Esophagus squamous epithelium (tissue), 5 donors: ENCODE data around the gene RPP38. TPM values are rescaled to one million over a fixed set of nuclear protein-coding genes. Genes with fewer than 3 reads are reported as not detected.

Experiments used
- DNase-seq: peaks from one replicate; lab custom pipeline; 2025; lab: John Stamatoyannopoulos, UW
- H3K27ac ChIP-seq, 4 donors: fragments of 200-600 bp; sonication (generic); one replicate each; pipeline ENCODE4 v1.5.1; 2016 to 2019; ENCODE audit warnings: mild to moderate bottlenecking in 1 of 4
- H3K27me3 ChIP-seq, 4 donors: fragments of 200-600 bp; sonication (generic); 1 replicate in 3 of 4; 2 replicates in 1 of 4; pipeline versions ENCODE4 v1.5.1 to v1.6.0; 2017 to 2021; ENCODE audit warnings: antibody characterized with exemption in 1 of 4
- H3K36me3 ChIP-seq, 3 donors: fragments of 200-600 bp; sonication (generic); one replicate each; pipeline ENCODE4 v1.5.1; 2016 to 2019
- H3K4me1 ChIP-seq, 3 donors: fragments of 200-600 bp; sonication (generic); one replicate each; pipeline ENCODE4 v1.5.1; 2017 to 2019
- H3K4me3 ChIP-seq, 4 donors: fragments of 200-600 bp; sonication (generic); 1 replicate in 3 of 4; 2 replicates in 1 of 4; pipeline ENCODE4 v1.5.1; 2016 to 2019; ENCODE audit warnings: mild to moderate bottlenecking in 2 of 4, moderate library complexity in 1 of 4
- H3K9me3 ChIP-seq, 3 donors: fragments of 200-600 bp; sonication (generic); one replicate each; pipeline ENCODE4 v1.5.1; 2016 to 2019
- CTCF ChIP-seq, 6 experiments: fragments of 450-650 bp in 4 of 6; fragments of 200-600 bp in 2 of 6; sonication (generic) in 2 of 6; IDR thresholded peaks; one replicate each; pipeline ENCODE4 v1.5.1; 2016 to 2019; ENCODE audit warnings: antibody characterized with exemption in 6 of 6, mild to moderate bottlenecking in 4 of 6, moderate library complexity in 4 of 6
- POLR2A ChIP-seq, 4 donors: fragments of 450-650 bp; IDR thresholded peaks; one replicate each; pipeline ENCODE4 v1.6.1; 2017; ENCODE audit warnings: antibody characterized with exemption in 4 of 4, mild to moderate bottlenecking in 4 of 4, moderate library complexity in 3 of 4
- WGBS, 2 donors: methylation state at CpG; one replicate each; pipeline ENCODE4 v1.1.5; 2018; 5-methylcytosine and 5-hydroxymethylcytosine counted together
- intact Hi-C: fragments of 100-400 bp; cut with DNase I; formaldehyde crosslinking; loops from one replicate; pipeline ENCODE4 v1.15.0; 2022
- total RNA-seq, 4 donors: library from RNA; depleted of rRNA; stranded (reverse); fragments of >200 nt; gene quantifications; one replicate each; pipeline ENCODE4 v1.1.0, GENCODE V29; 2016
- donor health status: DM: yes; HTN: yes; CAD: no.

Gene RPP38
- total RNA-seq, 4 donors from 2014 or later: 10.8 to 21.0 (median 14.8) TPM

GRCh38 chr10:15137036-15137359 lies 39.8 kb downstream of the RPP38 start:
- intact Hi-C loops: no loop called here

GRCh38 chr10:15137636-15138035 lies 40.5 kb downstream of the RPP38 start:
- Histone ChIP-seq H3K4me1 (peaks cover 0 to 3% (median 0%) of the 10 kb centered on the region in 3 donors), H3K27ac (no peak overlapping the region), H3K27me3 (no peaks in the 10 kb centered on the region), H3K36me3 (peaks cover 0 to 57% (median 17%) of the 10 kb centered on the region in 3 donors), H3K4me3 (no peak overlapping the region), H3K9me3 (no peaks in the 10 kb centered on the region)
- no peak for TF ChIP-seq CTCF (IDR thresholded peaks at IDR 0.05)
- TF ChIP-seq POLR2A (IDR thresholded peaks at IDR 0.05): no peak
- WGBS, 2 donors: 95 to 100% methylated on average over 1 of the region's 1 CpG
- intact Hi-C loops: no loop called here
- DNase-seq: no peak

More at GRCh38 chr10:15137036-15137359, 39.8 kb downstream of the RPP38 start:
- H3K27ac ChIP-seq: no peak overlapping the region
- TF ChIP-seq CTCF (IDR thresholded peaks at IDR 0.05) (no peak), POLR2A (IDR thresholded peaks at IDR 0.05) (no peak)
- WGBS, 2 donors: 61 to 82% methylated on average over 4 of the region's 4 CpGs
- no peaks in the 10 kb centered on the region for H3K4me1 ChIP-seq
- no peak for DNase-seq
- H3K9me3 ChIP-seq: no peaks in the 10 kb centered on the region
- H3K36me3 ChIP-seq: peaks cover 0 to 64% (median 23%) of the 10 kb centered on the region in 3 donors
- H3K27me3 ChIP-seq: no peaks in the 10 kb centered on the region
- no peak overlapping the region for H3K4me3 ChIP-seq

DNA sequence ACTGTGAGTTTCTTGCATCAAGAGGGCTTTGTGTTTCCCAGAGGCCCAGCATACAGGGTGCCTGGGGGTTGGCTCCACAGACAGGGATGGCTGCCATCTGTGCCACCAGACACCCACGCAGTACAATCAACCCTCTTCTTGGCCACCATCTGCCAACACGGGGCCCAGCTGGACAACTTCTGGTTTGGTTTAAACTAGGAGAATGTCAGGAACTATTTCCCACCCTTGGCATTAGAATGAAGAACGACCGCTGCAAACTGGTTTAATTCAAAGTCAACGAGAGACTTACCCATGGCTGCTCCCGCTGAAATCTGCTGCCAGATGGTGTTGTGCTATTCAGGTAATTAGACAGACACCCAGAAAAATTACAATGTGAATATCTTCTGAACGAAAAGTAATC lies 43.5 kb downstream of the RPP38 start:
- Histone ChIP-seq H3K9me3 (no peaks in the 10 kb centered on the region), H3K36me3 (peaks cover 0 to 27% (median 0%) of the 10 kb centered on the region in 3 donors), H3K4me1 (peaks cover 0 to 3% (median 0%) of the 10 kb centered on the region in 3 donors), H3K4me3 (no peak overlapping the region), H3K27ac (no peak overlapping the region), H3K27me3 (no peaks in the 10 kb centered on the region)
- no peak for DNase-seq
- 85 to 87% methylated on average over 5 to 7 of the region's 7 CpGs for WGBS, 2 donors
- TF ChIP-seq POLR2A (IDR thresholded peaks at IDR 0.05) (no peak), CTCF (IDR thresholded peaks at IDR 0.05) (no peak)
- intact Hi-C loops: no loop called here

GRCh38 chr10:15141136-15142054 lies 44.2 kb downstream of the RPP38 start:
- Histone ChIP-seq H3K36me3 (peaks cover 0 to 25% (median 0%) of the 10 kb centered on the region in 3 donors), H3K4me3 (no peak overlapping the region), H3K9me3 (no peaks in the 10 kb centered on the region), H3K27me3 (no peaks in the 10 kb centered on the region), H3K27ac (no peak overlapping the region), H3K4me1 (peaks cover 0 to 3% (median 0%) of the 10 kb centered on the region in 3 donors)
- 67 to 77% methylated on average over 16 of the region's 16 CpGs for WGBS, 2 donors
- TF ChIP-seq POLR2A (IDR thresholded peaks at IDR 0.05) (no peak), CTCF (IDR thresholded peaks at IDR 0.05) (no peak)
- DNase-seq: no peak
- intact Hi-C loops: no loop called here

DNA sequence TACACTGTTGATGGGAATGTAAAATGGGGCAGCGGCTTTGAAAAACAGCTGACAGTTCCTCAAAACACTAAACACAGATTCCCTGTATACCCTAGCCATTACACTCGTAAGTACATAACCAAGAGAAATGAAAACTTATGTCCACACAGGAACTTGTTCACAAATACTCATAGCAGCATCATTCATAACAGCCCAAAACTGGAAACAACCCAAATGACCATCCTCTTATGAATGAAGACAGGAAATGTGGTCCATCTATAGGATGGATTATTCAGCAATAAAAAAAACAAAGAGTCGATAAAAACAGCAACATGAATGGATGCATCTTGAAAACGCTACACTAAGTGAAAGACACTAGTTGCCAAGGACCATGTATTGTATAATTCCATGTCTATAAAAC lies 47.6 kb downstream of the RPP38 start:
- Histone ChIP-seq H3K27ac (no peak overlapping the region), H3K9me3 (no peaks in the 10 kb centered on the region), H3K4me1 (peaks cover 0 to 3% (median 0%) of the 10 kb centered on the region in 3 donors), H3K4me3 (no peak overlapping the region), H3K27me3 (no peaks in the 10 kb centered on the region), H3K36me3 (peaks cover 0 to 10% (median 0%) of the 10 kb centered on the region in 3 donors)
- TF ChIP-seq POLR2A (IDR thresholded peaks at IDR 0.05) (no peak), CTCF (IDR thresholded peaks at IDR 0.05) (no peak)
- WGBS, 2 donors: 56 to 73% methylated on average over 4 of the region's 4 CpGs
- no peak for DNase-seq
- intact Hi-C loops: no loop called here
